Activated CD4-positive, alpha-beta T cell treated with anti-CD3 and anti-CD28 coated beads for 48 hours (primary cell): ENCODE measurements around the gene HTR2A.
"Not testable (repeated sequence)": the region's sequence is repeated elsewhere in the genome, so short reads cannot be mapped to it uniquely, and the experiment has no call there.

Experiments
- DNase-seq: peaks from one replicate; pipeline ENCODE4 v3.0.0-alpha.2; 2020

HTR2A gene

DNA sequence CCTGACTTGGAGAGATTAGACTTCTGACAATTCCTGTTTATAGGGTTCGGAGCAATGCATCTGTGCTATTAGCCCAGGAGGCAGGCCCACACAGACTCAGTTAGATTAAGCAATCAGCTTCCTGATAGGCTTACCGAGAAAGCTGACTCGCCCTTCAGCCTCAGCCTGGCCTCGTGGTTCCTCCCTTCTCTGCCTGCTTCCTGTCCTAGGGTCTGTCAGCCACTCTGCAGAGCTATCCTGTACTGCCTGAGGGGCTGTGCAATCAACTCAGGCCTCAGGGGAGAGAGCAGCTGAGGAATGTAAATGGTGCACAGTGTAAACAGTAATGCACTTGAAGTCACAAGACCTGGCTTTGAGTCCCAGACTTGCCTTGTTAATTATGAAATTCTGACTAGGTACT lies 30.7 kb downstream of the HTR2A start:
- DNase-seq, result peak; percentile 4

- DNase-seq, result no peak
These were observed 31.9 kb downstream of the HTR2A start for GRCh38 chr13:46864941-46865340.

DNA sequence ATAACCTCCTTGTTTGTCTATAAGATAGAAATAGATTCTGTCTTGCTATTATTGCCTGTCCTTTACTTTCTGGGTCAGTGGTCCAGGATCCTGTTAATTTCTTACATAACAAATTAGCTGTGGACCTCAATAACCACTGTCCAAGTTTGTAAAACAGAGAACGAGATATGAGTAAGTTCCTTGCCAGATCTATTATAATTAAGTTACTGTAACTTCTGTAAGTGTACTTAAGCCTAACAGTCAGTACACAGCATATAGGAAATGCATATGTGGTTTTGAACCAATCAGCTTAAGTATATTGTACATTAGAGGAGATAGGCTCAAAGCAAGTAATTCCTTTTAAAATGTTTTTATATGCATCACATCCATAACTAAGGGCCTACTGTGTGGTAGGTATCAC lies 34.9 kb downstream of the HTR2A start:
- no peak for DNase-seq

DNA sequence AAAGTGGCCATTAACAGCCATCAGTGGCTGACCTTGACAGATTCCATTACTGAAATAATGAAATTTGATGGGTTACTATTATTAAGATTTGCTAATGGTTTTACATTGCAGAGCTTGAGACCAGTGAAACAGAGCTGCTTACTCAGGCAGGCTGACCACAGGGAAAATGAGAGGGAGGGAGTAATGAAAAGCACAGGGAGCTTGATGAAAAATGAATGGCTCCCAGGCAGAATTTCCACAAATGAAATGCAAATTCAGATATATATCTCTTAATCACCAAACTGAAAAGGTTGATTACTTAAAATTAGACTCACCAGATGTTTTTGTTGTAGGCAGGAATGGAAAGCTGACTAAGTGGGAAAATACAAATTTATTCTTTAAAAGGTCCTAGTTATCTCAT lies 36.1 kb downstream of the HTR2A start:
- no peak for DNase-seq

- no peak for DNase-seq
These were observed 38.1 kb downstream of the HTR2A start for GRCh38 chr13:46858776-46859175.

GRCh38 chr13:46858163-46858562 lies 38.7 kb downstream of the HTR2A start:
- DNase-seq, result no peak

DNA sequence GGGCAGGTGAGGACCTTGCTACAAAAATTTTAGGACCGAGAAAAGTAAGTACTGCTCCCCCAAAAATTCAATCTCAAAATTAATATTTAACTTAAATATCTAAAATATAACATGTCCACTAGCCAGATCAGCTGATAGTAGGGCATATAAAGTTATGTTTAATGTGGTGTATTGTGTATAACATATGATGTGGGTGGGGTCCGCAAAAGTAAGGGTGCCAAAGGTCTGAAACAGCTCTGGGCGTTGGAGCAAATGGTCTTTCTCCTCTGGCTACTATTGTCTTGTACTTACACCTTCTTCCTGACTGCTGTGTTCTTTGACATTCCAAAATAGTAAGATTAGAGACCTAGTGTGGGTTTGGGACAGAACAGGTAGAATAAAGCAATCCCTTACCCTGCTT lies 41.2 kb downstream of the HTR2A start:
- DNase-seq, result no peak

DNA sequence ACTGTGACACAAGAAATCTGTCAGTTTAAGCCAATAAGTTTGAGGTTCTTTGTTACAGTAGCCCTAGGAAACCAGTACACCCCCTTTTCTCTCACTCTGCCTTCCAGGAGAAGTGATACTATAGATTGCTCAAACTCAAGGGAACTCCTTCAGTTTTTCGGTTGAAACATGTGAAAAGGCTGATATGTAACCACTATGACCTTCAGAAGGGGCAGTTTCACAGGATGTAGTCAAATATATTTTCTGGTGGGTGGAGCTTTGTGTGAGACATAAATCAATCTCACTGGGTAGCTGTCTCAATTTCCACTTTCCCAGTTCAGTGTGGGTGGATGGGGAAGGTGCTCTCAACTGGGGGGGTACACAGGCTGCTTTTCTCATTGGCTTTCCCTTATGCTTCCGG lies 41.7 kb downstream of the HTR2A start:
- no peak for DNase-seq

- DNase-seq, result no peak
These were observed 44.7 kb downstream of the HTR2A start for GRCh38 chr13:46852168-46852567.

GRCh38 chr13:46850214-46850613 lies 46.6 kb downstream of the HTR2A start:
- DNase-seq, result no peak

DNA sequence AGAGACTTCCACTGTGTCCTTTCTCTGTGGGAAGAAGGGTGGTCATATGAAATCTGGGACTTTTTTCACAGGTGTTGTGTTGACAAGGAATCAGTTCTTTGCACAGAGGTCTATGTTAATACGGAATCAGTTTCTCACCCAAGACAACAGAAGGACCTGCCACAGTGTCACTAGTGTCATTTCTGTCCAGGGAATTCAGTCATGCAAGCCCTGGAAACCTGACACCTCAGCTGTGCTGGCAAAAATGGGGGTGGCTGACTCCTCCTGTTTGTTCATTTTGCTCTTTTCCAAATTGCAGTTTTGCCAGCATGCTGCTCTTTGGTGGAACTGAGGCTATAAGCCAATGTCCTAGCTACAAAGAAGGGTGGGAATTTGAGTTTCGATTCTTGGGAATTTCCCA lies 50.1 kb downstream of the HTR2A start:
- no peak for DNase-seq

- DNase-seq, result no peak
These were observed 51.7 kb downstream of the HTR2A start for GRCh38 chr13:46845146-46845545.

GRCh38 chr13:46844431-46844830 lies 52.4 kb downstream of the HTR2A start:
- no peak for DNase-seq

GRCh38 chr13:46839399-46839798 lies 57.5 kb downstream of the HTR2A start:
- no peak for DNase-seq

GRCh38 chr13:46834657-46835056 lies 62.2 kb downstream of the HTR2A start:
- DNase-seq, result no peak

DNA sequence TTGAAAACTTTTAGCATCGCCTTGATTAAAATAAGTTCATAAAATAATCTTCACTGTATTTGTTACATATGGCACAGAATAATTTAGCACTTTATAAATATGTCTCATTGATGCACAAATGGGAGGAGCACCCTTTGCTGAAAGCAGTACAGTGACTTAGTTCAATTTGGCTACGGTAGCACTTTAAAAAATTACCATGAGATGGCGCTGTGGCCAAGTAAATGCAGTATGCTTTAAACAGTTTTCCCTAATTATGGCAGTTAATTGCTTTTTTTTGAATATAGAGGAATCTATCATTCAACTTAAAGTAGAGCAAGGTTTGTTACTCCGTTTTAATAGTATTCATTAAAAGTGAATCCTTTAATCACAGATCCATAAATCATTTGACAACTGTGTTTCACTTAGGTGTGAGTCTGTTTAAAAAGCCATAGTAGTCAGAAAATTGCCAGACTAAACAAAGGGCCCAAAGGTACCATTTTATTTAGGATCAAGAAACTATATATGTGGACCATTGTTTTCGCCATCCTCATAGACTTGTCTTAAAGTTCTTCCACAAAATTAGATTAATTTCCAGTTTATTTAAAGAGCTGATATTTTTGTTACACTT lies 65.2 kb downstream of the HTR2A start:
- peak; percentile 50 for DNase-seq

DNA sequence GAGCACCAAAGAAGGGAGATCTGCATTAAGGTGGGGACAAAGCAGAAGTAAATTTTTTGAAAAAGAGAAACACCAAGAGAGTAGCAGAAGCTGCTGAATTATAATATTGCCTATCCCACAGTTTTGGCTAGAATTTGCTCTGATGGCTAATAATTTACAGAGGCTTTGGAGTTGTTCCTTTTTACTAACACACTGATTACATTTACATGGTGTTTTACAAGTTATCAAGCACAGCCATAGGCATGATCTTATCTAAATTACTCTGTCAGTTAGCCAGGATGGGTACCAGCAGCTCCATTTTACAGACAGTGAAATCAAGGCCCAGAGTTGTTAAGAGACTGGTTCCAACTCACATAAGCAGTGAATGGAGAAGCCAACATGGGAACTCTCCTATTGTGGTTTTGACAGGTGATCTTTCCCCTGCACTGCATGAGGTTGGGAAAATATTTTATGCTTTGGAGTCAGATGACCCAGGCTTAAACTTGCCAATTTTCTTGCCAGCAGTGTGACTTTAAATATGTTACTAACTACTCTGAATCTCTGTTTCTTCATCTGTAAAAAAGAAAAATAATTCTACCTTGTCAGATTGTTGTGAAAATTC lies 66.3 kb downstream of the HTR2A start:
- no peak for DNase-seq

DNA sequence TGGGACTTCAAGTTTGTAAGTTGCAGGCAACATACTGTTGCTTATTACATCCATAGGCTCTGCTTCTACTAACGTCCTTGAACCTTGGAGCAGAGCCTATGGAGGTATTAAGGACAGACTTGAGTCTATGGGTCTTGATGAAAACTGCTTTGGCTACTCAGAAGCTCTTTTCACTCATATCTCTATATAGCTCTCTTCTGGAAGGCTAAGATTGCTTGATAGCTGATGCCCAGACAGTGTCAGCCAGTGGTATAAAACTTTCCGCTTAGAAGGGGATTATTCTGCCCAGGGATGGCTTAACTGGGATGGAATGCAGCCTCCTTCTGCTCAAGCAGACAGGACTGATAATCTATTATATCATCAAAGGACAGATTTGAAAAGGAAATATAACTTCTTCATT lies 74.3 kb downstream of the HTR2A start:
- DNase-seq, result no peak

DNA sequence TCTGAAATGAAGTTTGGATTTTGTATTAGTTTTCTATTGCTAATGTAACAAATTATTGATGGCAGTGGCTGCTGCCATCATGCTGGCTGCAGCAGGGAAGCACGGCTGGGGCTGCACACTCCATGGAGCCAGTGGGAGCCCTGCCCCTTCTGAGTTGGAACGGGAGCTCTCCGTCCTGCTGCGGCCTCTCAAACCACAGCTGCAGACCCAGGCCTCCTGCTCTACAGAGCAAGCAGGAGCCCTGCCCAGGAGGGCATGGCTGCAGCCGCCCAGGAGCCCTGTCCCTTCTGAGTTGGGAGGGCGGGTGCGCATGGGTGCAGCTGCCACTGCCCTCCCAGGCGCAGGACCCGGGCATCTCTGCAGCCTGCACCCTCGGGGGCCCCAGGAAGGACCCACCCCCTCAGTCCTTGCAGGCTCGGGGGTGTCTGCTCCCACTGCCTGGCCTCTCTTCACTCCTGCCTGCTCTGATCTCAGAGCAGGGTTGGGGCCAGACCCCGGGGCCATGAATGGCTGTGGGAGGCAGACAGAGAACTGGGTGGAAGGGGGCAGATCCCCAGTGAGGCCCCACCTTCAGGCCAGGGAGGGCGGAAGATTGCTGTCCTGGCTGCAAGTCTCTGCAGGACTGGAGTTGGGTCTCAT lies 78.9 kb downstream of the HTR2A start:
- no peak for DNase-seq

DNA sequence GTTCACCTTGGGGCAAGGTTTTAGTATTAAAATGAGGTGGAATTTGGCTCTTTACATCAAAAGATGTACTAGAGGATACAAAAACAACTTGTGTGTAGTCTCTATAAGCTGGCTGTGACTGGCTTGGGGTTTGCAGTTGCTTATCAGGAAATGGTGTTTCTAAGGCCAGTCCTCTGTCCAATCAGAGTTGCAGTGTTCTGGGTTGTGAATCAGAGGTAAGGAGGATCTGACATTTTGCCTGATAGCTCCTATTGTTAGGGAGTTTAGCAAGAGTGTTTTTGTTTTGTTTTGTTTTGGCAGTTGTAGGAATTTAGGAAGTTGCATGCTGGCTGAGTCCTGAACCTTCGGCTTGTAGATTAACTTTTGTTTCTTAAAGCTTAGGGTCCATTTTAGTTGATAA lies 79.8 kb downstream of the HTR2A start:
- no peak for DNase-seq

GRCh38 chr13:46816371-46816770 lies 80.5 kb downstream of the HTR2A start:
- no peak for DNase-seq

GRCh38 chr13:46812301-46812797 lies 84.5 kb downstream of the HTR2A start:
- DNase-seq, result no peak

- DNase-seq, result no peak
These were observed 86.4 kb downstream of the HTR2A start for GRCh38 chr13:46810440-46810839.

GRCh38 chr13:46804921-46805320 lies 91.9 kb downstream of the HTR2A start:
- not testable (repeated sequence) for DNase-seq

GRCh38 chr13:46804391-46804815 lies 92.5 kb downstream of the HTR2A start:
- DNase-seq, result no peak
